Epithelial cell of proximal tubule (primary cell): ENCODE results near the gene AFAP1. TPM values are rescaled to one million over a fixed set of nuclear protein-coding genes. Genes with fewer than 3 reads are reported as not detected.
A peak's percentile ranks its signal among the peaks of the same experiment; 100 is the strongest.

Source experiments
- DNase-seq: peaks from one replicate; pipeline ENCODE4 v3.0.0-alpha.2; 2011; ENCODE audit warnings: low read depth
- H3K4me3 ChIP-seq: 2 replicates; pipeline ENCODE4 v1.5.1; 2011; ENCODE audit warnings: low read depth, mild to moderate bottlenecking, low read length
- total RNA-seq: library from RNA; depleted of rRNA; stranded (reverse); fragments of >200 nt; gene quantifications from 2 replicates; pipeline ENCODE4 v1.2.3, GENCODE V29; 2015
- TF ChIP-seq, protein P1 (sequence below): conservative IDR thresholded peaks from 2 replicates; pipeline ENCODE4 v1.5.1; 2012; ENCODE audit warnings: low read depth, mild to moderate bottlenecking, low read length

The AFAP1 gene
- total RNA-seq, 1 donor from 2014 or later = 26.2 TPM

DNA sequence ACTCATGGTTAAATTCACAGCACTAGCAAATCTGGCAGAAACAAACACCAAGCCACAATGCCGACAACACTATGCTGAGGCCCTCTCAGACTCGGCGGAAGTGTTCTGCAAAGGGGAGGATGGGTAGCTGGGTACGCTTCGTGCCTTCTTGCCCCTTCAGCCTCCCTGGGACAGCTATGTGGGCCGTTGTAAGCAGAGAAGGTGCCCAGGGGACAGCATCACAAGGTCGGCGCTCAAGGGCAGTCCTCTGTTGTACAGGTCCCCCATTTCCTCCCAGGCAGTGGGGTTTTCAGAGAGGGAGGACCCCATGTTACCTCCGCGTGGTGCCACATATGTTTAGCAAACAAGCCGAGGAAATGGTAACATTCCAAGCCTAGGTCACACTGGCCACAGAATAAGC lies 173.6 kb downstream of the AFAP1 start:
- no peak for DNase-seq
- no peak overlapping the region for H3K4me3 ChIP-seq
- TF ChIP-seq, protein P1, sequence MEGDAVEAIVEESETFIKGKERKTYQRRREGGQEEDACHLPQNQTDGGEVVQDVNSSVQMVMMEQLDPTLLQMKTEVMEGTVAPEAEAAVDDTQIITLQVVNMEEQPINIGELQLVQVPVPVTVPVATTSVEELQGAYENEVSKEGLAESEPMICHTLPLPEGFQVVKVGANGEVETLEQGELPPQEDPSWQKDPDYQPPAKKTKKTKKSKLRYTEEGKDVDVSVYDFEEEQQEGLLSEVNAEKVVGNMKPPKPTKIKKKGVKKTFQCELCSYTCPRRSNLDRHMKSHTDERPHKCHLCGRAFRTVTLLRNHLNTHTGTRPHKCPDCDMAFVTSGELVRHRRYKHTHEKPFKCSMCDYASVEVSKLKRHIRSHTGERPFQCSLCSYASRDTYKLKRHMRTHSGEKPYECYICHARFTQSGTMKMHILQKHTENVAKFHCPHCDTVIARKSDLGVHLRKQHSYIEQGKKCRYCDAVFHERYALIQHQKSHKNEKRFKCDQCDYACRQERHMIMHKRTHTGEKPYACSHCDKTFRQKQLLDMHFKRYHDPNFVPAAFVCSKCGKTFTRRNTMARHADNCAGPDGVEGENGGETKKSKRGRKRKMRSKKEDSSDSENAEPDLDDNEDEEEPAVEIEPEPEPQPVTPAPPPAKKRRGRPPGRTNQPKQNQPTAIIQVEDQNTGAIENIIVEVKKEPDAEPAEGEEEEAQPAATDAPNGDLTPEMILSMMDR = no peak

DNA sequence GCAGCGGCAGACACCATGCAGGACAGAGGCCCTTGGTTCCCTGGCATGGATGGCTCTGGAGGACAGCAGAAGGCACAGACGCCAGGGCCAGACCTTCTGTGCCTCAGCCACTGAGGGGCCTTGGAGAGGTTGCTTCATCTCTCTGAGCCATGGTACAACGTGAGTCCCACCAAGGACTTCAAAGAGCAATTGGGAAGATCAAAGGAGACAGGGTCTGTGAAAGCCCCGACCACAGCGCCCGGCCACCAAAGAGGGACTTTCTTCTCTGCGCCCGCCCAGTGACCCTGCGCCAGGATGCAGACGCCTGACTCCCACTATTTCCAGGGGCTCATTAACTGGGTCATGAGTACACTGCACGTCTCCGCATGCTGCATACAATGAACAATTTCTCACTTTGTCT lies 174.0 kb downstream of the AFAP1 start:
- TF ChIP-seq, protein P1 = no peak
- DNase-seq = no peak

DNA sequence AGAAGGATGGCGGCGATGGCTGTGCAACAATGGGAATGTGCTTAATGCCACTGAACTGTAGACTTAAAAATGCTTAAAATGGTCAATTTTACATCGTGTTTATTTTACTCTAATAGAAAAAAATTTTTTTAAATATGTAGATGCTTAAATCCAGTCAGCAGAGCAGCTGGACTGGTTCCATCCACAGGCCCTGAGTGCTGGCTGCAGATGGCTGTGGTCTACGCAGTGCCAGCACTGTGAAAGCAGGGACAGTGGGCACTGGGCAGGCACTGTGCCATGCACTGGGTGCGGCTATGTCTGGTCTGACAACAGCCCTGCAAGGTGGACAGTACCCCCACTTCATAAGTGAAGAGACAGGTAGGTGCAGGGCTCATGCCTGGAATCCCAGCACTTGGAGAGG lies 175.2 kb downstream of the AFAP1 start:
- no peak for DNase-seq
- TF ChIP-seq, protein P1 = no peak
- no peak overlapping the region for H3K4me3 ChIP-seq

More for the DNA sequence above, 174.0 kb downstream of the AFAP1 start:
- H3K4me3 ChIP-seq = no peak overlapping the region

DNA sequence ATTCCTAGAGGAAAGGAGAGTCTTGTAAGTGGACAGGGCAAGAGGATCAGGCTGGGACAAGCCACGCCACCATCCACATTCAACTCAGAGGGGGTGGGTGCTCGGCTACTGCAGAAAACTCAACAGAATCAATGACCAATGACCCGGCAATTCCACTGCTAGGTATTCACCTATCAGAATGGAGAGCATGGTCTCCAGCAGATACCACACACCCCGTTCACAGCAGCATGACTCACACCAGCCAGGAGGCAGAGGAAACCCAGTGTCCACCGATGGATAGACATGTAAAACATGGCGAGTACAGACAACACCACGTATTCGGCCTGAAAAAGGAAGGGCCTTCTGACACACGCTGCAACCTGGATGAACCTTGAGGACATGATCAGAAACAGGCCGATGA lies 175.9 kb downstream of the AFAP1 start:
- TF ChIP-seq, protein P1 = no peak
- no peak for DNase-seq
- H3K4me3 ChIP-seq = no peak overlapping the region

DNA sequence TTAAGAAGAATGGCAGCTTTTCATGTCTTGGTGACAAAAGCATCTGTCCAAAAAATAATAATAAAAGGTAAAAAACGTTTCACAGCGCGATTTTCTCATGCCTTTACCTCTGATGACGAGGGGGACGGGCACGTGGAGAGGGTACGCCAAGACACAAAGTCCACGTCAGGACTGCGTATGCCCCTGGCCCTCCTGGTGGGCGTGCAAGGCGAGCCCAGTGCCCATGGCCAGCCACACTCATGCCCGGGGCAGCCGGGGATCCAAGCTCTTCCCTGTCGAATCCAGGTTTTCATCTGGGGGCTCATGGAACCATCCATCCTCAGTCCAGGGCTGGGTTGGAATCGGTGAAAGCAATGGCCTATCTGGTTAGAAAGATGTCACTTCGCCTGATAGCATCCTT lies 176.6 kb downstream of the AFAP1 start:
- no peak for DNase-seq
- H3K4me3 ChIP-seq = no peak overlapping the region
- TF ChIP-seq, protein P1 = no peak

DNA sequence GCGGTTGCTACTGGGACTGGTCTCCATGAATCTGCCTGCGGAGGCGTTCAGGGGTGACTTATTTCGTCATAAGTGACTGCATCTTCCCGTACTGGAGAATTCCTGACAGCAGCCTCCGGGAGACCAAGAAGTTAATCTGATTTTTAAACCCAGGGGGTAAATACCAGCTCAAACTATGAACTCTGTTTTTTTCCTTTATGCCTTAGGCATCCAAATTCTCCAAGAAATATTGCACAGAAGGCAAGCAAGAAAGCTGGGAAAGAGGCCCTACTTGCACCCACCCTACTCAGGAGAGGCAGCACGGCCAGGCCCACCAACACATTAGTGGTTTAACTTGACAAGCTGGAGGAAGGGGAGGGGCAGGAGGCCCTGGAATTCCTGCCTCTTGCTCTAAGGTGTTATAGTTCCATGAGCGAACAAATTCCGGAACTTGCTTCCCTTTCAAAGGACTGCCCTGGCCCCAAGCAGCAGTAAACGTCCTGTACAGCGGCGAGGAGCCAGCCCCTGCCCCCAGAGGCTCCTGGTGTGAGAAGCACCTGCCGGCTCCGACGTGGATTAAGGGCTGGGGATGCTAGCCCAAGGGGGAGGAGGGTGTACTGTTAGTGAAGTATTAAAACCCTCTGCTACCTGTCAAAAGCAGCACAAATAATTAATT lies 177.2 kb downstream of the AFAP1 start:
- H3K4me3 ChIP-seq = no peak overlapping the region
- no peak for DNase-seq
- TF ChIP-seq, protein P1 = no peak

DNA sequence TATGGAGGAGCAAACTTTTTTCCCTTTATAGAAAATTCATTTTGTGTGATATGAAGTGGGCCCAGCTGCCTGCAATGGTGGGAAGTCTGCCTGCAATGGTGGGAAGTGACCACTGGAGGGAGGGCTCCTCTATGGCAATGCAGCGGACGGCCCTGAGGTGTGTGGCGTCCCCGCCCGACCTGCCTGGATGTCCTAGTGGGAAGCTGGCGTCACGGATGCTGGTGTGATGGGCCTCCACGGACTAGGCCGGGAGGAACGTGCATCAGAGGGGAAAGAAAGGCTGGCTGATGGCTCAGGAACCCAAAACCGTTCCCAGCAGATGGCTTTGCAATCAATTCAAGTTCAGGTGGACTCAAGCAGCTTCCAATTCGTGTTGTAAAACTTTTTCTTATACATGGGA lies 177.9 kb downstream of the AFAP1 start:
- H3K4me3 ChIP-seq = no peak overlapping the region
- DNase-seq = no peak
- TF ChIP-seq, protein P1 = peak; percentile 75
